HTR-8/SVneo (cell line): ENCODE data around the gene CHAF1B.
A peak's percentile ranks its signal among the peaks of the same experiment; 100 is the strongest.

Source experiments
- DNase-seq: peaks from one replicate; pipeline ENCODE4 v3.0.0; 2011; ENCODE audit warnings: low spot score, mixed read lengths; ENCODE audit not compliant: insufficient read length
- FAIRE-seq: peaks from 2 replicates; lab custom pipeline; 2011; peaks lifted over from hg19 to GRCh38; lab: Jason Lieb, UNC

Gene CHAF1B

DNA sequence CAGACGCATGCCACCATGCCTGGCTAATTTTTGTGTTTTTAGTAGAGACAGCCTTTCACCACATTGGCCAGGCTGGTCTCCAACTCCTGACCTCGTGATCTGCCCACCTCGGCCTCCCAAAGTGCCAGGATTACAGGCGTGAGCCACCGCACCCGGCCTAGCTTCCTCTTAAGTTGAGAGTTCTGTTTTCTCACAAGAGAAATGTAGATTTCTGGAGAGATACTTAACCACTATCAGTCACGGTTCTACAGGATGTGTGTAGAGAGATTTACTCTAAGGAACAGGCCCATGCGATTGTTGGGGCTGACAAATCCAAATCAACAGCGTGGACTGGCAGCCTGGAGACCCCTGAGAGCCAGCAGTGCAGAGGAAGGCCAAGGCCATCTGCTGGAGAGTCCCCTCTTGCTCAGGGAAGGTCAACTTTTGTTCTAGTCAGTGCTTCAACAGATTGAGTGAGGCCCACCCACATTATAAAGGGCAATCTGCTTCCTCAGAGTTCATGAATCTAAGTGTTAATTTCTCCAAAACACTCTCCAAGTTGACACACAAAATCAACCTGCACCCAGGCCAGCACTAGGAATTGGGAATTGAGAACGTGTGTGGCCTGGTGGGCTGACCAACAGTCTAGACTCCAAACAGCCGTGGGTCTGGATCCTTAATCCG is 38.7 kb downstream of the CHAF1B start:
- FAIRE-seq: no peak
- DNase-seq: no peak

DNA sequence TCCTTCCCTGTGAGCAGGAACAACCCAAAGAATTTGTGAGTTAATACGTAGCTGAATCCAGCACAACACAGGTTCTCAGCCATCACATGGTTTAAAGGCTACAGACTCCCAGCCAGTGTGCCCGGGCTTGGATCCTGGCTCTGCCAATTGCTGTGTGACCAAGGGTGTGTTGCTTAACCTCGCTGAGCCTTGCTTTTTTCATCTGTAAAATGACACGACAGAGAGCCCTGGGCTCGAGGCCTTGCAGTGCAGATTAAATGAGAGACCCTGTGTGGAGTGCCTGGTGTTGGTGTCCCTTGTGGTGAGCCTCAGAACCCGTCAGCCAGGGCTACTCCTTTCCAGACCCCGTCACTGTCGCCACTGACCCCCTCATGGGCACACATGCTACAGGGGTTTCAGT is 39.4 kb downstream of the CHAF1B start:
- FAIRE-seq (no peak), DNase-seq (no peak)

DNA sequence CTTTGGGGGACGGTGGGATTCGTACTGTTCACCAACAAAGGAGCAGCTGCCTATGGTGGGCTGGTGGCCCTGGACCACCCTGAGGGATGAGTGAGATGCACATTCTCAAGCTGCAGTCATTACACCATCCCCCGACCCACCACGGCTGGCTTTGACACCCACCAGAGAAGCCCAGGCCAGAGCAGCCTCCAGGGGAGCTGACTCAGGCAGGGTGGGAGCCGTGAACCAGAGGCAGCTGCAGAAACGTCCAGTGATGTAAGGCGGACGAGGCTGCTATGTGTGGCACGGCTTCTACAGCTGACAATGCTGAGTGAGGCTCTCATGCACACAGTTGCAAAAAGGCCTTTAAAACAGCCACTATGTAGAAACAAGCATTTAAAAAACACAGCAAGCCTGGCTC is 40.1 kb downstream of the CHAF1B start:
- no peak for DNase-seq
- no peak for FAIRE-seq

DNA sequence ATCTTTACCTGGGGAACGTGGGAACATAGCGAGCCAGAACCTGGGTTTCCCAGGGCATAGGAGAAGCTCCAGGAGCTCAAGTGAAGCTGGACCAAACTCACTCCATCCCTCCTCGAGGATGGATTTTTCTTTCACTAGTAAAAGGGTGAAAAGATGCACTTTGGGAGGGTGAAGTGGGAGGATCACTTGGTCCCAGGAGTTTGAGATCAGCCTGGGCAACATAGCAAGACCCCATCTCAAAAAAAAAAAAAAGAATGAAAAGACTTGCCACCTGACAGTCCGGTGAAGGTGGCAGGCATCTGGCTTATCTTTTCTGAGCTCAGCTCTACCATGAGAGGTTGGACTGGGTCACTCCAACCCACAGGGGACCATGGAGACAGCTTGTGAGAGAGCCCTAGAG is 42.3 kb downstream of the CHAF1B start:
- DNase-seq (no peak), FAIRE-seq (no peak)

DNA sequence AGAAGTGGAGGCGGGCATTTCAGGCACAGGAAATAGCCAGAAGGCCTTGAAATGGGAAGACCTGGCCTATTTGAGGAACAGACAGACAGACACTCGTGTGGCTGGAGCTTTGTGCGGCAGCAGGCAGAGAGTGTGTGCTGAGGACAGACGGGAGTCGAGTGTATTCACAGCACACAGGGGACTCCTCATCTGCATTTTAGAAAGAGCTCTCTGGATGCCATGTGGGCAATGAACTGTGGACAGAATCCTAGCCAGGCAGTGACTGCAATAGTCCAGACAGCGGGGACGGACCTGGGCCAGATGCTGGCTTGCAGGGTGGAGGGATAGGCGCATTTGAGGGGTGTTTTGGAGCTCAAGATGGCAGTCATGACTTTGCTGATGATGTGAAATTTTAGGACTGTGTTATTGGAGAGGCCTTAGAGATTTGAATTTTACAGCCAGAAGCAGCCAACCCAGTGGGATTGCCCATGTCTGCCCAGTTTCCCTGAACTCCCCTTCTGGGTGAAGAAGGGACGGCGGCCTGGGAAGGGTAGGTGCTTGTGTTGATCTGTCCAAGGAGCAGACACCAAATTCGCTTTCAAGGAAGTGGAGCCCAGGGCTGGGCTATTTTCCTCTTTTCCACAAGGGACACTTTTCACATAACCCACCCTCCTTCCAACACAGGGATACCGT is 43.7 kb downstream of the CHAF1B start:
- DNase-seq (no peak), FAIRE-seq (no peak)

DNA sequence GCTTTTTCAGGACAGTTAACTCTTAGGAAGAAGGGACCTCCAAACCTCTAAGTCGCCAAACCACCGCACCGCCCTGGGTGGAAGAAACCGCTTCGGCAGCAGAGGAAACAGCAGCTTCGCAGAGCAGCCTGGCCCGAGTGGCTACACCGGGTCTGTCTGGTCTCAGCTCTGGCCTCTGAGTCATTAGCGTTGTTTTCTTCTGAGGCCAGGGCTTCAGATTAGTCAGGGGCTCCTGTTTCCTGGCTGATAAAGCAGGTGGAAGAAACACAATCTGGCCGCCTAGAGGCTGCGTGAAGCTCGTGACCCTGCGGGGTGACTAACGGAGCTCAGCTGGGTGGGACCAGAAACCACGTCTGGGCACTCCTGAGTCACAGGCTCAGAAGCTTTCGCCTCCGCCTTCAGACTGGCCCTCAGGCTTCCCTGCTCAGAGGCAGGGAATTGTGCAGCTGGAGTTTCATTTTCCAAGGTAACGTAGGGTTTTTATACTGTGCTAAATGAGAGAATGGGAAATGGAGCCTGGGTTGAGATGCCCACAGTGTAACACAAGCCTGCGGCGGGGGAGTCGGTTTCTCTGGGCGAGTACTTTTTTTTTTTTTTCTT is 44.9 kb downstream of the CHAF1B start:
- peak; percentile 82 for FAIRE-seq
- DNase-seq: peak; percentile 95

DNA sequence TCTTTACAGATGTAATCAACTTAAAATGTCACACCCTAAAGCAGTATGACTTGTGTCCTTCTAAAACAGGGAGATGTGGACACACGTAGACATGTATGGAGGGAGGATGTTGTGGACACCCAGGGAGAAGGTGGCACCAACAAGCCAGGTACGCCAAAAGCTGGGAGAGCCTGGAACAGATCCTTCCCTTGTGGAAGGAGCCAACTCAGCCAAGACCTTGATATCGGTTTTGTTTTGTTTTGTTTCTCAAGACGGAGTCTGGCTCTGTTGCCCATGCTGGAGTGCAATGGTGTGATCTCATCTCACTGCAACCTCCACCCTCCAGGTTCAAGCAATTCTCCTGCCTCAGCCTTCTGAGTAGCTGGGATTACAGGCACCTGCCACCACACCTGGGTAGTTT is 45.6 kb downstream of the CHAF1B start:
- DNase-seq: no peak
- no peak for FAIRE-seq

DNA sequence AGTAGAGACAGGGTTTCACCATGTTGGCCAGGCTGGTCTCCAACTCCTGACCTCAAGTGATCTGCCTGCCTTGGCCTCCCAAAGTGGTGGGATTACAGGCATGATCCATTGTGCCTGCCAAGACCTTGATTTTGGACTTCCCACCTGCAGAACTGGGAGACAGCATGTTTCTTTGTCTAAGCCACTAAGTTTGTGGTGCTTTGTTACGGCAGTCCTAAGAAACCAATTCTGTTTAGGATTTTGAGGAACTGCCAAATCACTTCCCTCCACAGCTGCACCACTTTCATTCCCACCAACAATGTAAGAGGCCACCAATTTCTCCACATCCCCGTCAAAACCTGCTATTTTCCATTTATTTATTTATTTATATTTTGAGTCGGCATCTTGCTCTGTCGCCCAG is 46.1 kb downstream of the CHAF1B start:
- FAIRE-seq: no peak
- no peak for DNase-seq

DNA sequence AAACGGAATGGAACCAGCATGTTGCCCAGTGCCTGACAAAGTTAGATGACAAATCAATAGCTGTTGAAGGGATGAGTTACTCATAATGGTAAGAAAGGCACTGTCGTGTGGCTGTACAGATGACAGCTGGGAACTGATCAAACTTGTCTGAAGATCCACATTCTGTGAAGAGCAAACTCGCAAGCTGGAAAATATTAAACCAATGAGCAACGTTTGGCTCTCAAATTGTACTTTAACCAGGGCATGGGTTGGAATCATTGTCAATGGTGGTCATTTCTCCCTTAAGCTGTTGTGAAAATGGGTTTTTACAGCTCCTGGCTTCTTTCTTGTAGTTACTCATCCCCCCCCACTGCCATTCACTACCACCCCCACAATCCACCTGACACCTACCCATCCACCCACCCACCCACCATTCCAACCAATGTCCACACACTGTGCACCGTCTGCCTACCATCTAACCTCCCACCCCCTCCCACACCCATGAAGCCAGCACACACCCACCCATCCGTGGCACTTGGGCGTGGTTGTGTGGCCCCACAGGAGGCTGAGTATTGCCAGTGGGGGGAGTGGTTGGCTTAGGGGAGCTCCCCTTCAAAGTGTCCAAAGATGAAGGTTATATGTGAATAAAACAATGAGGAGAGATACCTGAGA is 48.0 kb downstream of the CHAF1B start:
- FAIRE-seq (no peak), DNase-seq (no peak)

DNA sequence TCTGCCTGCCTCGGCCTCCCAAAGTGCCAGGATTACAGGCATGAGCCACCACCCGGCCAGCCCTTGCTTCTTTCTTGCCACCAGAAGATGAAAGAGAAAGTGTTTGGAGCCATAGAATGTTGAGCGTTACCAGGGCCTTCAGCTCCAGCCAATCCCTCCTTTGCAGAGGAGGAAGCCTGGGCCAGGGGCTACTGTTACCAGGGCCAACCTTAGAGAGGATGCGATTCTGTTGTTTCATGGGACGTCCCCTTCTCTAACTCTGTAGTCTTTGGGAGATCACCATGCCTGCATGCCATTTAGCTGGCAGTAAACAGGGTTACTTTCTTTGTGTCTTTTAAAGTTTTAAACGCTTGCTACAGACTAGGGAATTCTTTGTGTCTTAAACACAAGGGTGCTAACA is 49.0 kb downstream of the CHAF1B start:
- FAIRE-seq (no peak), DNase-seq (no peak)

DNA sequence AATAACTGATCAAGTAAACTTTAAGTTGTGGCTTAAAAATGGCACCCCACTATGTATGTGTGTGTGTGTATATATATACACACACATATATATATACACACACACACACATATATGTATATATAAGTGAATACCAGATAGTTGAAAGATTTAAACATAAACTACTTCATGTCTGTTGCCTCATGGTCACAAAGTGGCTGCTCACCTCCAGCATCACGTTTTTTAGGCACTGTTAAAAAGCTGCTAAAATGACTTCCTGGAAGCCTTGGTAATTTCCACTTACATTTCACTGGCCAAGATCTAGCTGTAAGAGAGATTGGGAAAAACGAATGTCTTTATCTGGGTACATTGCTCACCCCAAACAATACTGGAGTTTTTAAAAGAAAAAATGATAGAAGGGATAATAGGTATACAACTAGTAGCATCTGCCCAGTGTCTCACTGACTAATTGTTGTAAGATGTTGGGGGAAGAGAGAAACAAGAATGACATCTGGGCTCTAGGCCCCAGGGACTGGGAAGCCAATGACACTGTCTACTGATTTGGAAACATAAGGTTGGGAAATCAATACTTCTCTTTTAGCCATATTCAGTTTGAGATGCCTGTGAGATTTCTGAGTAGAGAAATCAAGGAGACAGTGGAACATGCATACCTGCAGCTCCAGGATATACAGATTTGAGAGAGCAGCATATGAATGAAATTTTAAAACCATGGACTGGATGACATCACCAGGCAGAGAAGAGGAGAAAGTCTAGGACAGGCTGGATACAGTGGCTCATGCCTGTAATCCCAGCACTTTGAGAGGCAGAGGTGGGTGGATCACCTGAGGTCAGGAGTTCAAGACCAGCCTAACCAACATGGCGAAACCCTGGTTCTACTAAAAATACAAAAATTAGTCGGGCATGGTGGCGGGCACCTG is 51.9 kb downstream of the CHAF1B start:
- DNase-seq (no peak), FAIRE-seq (no peak)

DNA sequence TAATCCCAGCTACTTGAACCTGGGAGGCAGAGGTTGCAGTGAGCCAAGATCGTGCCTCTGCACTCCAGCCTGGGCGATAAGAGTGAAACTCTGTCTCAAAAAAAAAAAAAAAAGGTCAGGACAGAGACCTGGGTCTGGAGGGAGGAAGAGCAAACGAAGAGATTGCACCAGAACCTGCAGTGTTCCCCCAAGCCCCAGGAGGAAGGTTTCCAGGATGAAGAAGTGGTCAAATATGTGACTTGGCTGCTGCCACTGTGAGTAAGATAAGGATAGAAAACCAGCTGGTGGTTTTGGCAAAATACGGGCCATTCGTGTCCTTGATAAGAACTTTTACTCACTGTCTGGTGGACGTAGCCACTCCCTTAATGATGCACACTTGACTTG is 52.5 kb downstream of the CHAF1B start:
- DNase-seq (no peak), FAIRE-seq (no peak)

DNA sequence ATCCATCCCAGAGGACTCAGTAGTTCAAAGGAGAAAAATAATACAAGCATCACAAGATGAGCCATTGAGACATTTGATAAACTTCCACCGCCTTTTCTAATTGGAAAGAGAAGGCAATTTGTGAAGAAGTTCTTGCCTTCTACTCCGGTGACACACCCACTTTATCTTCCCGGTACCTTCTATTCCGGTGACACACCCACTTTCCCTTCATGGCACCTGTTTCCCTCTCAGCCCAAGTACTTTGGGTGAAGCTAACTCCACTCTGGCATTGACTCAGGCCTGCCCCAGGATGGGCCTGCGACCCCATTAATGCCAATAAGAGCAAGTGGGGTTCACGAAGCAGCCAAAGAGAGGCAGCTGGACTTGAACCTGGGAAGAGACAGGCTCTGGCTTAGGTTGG is 56.5 kb downstream of the CHAF1B start:
- DNase-seq (no peak), FAIRE-seq (no peak)

DNA sequence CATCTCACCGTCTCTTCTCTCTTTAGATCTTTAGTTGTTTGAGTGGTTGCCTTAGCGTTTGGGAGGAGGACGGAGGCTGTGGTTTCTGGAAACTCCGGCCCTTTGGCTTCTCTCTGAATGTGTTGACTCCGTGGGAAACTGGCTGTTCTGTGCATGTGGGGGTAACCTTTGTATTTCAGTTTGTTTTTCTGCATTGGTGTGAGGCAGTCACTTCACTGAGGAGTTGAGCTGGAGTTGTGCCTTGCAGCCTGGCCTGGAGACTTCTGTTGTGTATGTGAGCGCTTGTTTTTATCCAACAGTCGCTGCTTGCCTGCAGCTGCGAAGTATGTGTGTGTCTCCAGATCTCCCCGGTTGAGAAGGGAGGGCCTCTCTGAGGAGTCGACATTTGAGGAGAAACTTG is 61.1 kb downstream of the CHAF1B start:
- FAIRE-seq (no peak), DNase-seq (no peak)

DNA sequence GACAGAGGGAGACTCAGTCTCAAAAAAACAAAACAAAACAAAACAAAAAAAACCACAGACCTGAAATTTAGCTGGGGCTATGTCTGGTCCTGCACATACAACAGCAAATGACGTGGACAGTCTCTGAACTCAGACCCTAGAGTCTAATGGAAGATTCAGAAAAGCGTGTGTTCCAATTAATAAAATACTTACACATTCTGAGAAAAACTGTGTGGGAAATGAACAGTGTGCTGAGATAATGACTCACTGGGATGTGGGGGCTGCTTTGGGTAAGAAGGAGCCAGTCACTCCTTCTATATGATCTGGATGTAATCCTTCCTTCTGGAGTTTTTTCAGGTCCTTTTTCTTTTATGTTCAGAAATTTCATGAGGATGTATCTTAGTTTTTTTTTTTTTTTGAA is 65.3 kb downstream of the CHAF1B start:
- DNase-seq: peak; percentile 27
- no peak for FAIRE-seq

DNA sequence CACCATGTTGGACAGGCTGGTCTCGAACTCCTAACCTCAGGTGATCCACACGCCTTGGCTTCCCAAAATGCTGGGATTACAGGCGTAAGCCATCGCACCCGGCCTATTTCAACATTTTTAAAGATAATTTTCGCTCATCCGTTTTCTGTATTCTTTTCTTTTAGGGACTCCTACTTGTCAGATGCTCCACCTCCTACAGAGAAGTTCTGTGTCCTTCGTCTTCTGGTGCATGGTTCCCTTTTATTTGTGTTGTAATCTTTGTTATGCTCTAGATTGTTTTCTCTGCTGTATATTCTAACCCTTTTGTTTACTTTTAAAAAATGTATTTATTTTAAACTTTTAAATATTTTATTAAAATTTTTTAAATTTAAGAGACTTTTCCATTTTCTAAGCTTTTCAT is 66.3 kb downstream of the CHAF1B start:
- FAIRE-seq (no peak), DNase-seq (no peak)

DNA sequence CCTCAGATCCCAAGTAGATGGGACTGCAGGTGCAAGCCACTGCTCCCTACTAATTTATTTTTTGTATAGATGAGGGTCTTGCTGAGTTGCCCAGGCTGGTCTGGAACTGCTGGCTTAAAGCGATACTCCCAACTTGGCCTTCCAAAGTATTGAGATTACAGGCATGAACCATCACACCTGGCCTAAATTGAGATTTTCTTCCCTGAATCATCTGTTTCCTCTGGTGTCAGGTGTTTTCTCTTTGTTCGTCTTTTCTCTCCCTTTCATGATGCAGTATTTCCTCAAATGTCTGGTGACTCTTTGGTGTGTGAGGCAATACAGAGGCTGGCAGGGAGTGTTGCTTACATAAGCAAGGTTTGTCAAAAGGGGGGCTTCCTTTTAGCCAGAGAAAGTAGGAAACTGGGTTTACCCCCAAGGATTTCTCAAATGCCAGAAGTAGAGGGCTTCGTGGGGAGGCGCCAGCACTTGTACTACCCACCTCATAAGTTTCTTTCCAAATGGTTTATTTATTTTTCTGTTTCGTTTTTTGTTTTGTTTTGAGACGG is 67.2 kb downstream of the CHAF1B start:
- FAIRE-seq (no peak), DNase-seq (no peak)

DNA sequence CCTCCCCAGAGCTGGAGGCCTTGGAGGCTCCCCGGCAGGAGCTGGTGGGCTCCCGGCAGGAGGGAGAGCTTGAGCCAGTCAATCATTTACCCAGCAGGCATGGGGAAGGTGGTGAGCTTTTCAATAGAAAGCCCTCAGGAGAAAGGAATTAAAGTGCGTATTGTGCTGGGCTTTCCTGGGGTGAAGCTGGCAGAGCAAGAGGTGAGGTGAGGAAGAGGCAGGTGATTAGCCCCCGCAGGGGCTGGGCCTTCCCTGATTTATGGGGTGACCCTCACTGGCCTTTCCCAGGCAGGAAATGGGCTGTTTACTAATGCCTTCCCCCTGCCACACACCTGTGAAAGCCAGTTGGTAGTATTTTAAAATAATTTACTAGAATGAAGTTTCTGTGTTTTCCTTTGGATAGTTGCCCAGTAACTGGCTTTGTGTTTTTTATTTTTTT is 68.9 kb downstream of the CHAF1B start:
- no peak for FAIRE-seq
- DNase-seq: no peak

DNA sequence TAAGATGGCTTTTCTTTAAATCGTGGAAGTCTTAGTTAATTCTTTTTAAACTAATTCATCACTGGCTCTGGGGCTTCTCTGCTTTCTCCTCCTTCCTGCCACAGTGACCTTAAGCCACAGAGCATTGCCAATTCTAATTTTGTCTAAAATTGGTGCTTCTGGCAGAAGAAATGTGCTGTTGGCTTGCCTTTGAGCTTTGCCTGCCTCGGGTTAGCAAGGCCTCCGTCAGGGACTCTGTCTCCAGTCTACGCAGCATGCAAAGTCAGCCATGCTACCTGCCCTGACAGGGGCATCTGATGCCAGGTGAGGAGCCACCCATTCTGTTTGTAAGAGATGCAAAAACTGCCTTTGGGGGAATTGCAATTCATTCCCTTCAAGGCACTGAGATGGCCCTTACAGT is 69.5 kb downstream of the CHAF1B start:
- no peak for FAIRE-seq
- DNase-seq: no peak
